Astrocyte of the spinal cord (primary cell): Measurements from ENCODE around the gene HSPA1B.

Experiments used
- DNase-seq: peaks from one replicate; pipeline ENCODE4 v3.0.0; 2011; ENCODE audit warnings: low read depth, low spot score
- H3K4me3 ChIP-seq: 2 replicates; pipeline ENCODE4 v1.5.1; 2011; ENCODE audit warnings: low read depth, mild to moderate bottlenecking, low read length, moderate library complexity
- CTCF ChIP-seq: IDR thresholded peaks from 2 replicates; pipeline ENCODE4 v1.5.1; 2012; ENCODE audit warnings: low read depth, mild to moderate bottlenecking, low read length, inconsistent platforms
- in situ Hi-C: cut with HindIII; loops from 2 replicates; pipeline ENCODE4 v1.10.0; 2017; ENCODE audit warnings: low sequenced_read_pairs

Gene HSPA1B

GRCh38 chr6:31878726-31879125 is 51.2 kb downstream of the HSPA1B start, which contains the start of gene SLC44A4:
Gene SLC44A4, minus strand, starts transcription at chr6:31878997. Its CDS starts 17 bp downstream, at chr6:31878980.
- no peak for DNase-seq
- H3K4me3 ChIP-seq: no peak within 1 kb of the TSS
- no peak for TF ChIP-seq CTCF
- in situ Hi-C loops: no loop called here

- H3K4me3 ChIP-seq: no peak overlapping the region
- in situ Hi-C loops: no loop called here
- no peak for DNase-seq
- TF ChIP-seq CTCF: no peak
These were observed 51.6 kb downstream of the HSPA1B start for GRCh38 chr6:31879143-31879542.
